Esophagus squamous epithelium (tissue), 4 donors: Measurements from ENCODE around the gene ZNF521.

Experiments used
- POLR2A ChIP-seq, 4 donors: fragments of 450-650 bp; IDR thresholded peaks; one replicate each; pipeline ENCODE4 v1.6.1; 2017; ENCODE audit warnings: antibody characterized with exemption in 4 of 4, mild to moderate bottlenecking in 4 of 4, moderate library complexity in 3 of 4
- TF ChIP-seq, protein P1 (sequence below), 6 experiments: fragments of 450-650 bp in 4 of 6; fragments of 200-600 bp in 2 of 6; sonication (generic) in 2 of 6; IDR thresholded peaks; one replicate each; pipeline ENCODE4 v1.5.1; 2016 to 2019; ENCODE audit warnings: antibody characterized with exemption in 6 of 6, mild to moderate bottlenecking in 4 of 6, moderate library complexity in 4 of 6

DNA sequence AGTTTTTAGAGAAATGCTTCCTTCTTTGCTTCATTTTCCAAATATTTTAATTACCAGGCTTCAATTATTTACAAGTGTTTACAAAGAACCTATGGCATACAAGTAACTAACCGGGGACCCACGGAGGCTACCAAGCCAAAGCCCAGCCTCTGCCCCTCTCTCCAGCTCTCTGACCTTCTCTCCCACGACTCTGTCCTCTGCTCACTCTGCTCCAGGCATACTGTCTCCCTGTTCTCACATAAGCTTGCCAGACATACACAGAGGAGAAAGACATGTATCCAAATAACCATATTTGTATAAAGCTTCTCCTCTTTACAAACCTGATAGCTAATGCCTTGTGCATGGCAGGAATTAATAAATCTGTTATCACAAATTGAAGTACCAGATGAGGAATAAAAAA is 141.3 kb downstream of the ZNF521 start:
- TF ChIP-seq, protein P1, sequence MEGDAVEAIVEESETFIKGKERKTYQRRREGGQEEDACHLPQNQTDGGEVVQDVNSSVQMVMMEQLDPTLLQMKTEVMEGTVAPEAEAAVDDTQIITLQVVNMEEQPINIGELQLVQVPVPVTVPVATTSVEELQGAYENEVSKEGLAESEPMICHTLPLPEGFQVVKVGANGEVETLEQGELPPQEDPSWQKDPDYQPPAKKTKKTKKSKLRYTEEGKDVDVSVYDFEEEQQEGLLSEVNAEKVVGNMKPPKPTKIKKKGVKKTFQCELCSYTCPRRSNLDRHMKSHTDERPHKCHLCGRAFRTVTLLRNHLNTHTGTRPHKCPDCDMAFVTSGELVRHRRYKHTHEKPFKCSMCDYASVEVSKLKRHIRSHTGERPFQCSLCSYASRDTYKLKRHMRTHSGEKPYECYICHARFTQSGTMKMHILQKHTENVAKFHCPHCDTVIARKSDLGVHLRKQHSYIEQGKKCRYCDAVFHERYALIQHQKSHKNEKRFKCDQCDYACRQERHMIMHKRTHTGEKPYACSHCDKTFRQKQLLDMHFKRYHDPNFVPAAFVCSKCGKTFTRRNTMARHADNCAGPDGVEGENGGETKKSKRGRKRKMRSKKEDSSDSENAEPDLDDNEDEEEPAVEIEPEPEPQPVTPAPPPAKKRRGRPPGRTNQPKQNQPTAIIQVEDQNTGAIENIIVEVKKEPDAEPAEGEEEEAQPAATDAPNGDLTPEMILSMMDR (IDR thresholded peaks at IDR 0.05), result no peak
- TF ChIP-seq POLR2A (IDR thresholded peaks at IDR 0.05), result no peak
